GM18519 (cell line): ENCODE results near the gene RGS9BP.
"Not testable (repeated sequence)": the region's sequence is repeated elsewhere in the genome, so short reads cannot be mapped to it uniquely, and the experiment has no call there.

Experiments
- ATAC-seq: cut with Tn5 transposase; IDR thresholded peaks from one replicate; pipeline ENCODE4 v1.9.1; 2021; ENCODE audit warnings: mild to moderate bottlenecking, moderate library complexity; ENCODE audit not compliant: unreplicated experiment, low FRiP score

RGS9BP gene

DNA sequence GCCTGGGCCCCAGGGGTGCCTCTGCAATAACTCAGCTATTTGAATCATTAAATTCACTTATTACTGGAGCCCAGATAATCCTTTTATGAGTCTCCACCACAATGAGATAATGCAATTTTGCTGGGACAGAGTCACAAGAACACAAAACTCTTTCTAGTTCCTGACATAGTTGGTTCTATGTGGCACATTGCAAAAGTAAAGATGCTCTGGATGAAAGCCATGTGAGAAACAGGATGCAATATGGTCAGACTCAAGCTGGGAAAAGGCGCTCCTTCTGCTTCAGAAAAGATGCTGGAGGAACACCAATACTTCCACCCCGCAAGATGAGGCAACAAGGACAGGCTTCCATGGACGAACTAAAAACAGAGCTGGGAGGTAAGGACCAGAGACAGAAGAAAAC lies 6.3 kb upstream of the RGS9BP start:
- ATAC-seq: no peak

DNA sequence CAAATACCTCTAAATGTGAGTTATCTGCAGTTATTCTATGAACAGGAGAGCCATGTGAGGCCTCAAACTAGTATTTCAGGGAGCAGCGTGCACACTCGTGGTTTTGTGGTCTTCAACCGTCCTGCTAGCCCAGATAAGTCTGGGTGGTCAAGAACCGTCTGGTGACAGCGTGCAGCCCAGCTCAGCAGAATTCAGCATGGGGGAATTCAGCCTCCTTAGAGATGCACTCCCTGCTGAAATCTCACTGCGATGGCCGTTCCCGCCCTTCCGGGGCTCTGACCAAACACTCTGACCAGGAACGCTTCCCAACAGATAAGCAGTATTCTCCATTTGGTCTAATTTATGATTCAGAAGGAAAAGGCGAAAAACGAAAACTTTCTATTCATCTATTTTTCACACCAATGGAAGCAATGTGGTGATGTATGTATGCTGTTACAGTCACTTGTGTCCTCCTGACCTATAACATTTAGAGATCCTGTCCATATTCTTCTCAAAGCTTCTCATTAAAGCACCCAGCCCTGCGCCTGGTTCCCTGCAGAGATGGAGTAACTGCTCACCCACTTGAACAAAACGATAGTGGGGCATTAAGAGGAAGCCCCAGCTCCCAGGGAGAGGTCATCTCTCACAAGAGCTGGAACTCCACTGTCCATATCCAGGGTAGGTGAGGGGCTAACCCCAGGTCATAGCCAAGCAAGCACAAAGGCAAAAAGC lies 3.6 kb upstream of the RGS9BP start:
- ATAC-seq: no peak

DNA sequence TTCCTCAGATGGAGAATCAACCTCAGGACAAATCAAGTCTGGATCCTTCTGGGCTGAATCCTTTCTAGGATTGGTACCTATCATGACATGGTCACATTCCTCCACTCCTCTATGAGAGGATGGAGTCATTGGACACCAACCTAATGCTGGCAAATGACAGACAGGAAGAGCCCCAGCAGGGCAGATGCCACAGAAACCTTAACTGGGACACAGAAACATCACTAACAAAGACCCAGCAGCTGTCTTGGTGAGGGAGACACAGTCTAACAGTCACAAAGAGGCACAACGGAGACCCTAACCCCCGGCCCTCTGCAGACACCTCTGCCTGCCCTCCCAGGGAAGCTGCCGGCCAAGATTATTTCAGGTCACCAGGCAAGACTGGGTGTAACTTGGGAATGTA lies 2.8 kb upstream of the RGS9BP start:
- no peak for ATAC-seq

DNA sequence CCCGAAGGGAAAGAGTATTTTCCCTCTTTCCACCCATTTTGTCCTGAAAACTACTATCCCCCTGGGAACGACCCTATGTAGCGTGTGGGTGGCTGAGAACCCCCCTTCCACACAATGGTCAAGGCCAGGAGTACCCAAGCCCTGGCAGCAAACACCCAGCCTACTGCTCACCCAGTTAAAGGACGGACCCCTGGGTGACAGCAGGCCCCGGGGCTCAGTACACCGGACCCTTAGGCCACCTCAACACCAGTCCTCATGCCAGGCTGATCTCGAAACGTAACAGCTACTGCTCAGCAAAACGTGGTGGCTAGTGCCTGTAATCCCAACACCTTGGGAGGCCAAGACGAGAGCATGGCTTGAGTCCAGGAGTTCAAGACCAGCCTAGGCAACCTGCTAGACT lies 2.1 kb upstream of the RGS9BP start:
- ATAC-seq: no peak

DNA sequence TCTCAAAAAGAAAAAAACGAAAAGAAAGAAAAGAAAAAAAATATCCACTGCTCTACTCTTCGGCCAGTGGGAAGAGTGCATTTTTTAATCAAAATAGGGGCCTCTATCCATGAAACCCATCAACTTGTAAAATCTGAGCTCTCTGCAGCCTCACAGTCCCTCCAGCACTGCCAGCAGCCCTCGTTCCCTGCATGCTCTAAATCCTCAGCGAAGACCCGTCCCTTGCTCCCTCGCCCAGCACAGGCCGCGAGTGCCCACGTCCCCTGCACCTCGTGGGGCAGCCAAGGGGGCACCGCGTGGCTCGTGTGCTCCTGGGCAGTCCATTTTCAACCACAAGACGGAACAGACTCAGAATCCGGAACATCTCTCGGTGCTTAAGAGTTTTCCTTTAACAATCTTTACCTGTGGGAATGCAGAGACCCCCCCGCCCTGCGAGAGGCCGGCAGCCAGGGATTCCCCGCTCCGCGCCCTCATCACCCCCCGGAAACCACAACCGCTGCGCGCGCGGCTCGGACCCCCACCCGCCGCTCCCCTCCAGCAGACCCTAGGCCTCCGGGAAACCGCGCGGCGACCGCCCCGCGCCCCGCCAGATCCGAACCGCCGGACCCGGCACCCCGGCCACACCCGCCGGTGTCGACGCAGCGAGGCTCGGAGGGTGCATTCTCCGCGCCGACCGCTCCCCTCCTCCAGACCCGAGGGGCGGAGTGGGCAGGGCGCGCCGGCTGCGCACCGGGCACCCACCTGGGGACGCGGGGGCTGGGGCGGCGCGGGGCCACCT lies 1.3 kb upstream of the RGS9BP start:
- no peak for ATAC-seq

DNA sequence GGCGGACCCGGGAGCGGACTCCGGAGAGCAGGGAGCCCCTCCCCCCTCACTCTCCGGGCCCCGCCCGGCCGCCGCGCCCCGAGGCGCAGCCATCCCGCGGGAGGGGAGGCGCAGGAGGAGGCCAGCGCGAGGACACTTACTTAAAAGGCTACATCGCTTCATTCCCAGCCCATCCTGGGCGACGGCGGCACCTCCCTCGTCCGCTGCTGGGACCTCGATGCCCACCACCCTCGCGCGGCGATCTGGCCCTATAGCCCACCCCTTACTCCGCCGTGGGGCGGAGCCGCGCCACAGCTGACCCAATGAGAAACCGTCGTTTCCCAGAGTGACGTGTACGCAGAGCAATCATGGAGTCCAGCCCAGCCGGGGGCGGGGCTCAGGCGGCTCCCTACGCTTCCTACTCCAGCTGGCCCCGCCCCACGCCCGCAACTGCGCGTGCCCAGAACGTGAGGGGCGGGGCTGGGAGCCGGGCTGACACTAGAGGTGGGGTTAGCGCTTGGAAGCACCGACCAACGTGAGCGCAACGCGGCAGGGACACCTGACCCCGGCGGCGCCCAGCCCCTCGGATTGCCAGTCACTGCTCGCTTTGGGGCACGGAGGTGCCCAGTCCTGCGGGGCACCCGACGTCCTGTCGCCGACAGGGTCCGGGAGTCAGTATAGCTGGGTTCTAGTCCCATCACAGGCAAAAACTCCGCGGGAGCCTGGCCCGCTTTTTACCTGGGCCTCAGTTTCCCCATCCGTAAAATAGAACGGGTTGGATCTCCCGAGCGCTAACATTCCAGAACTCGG lies 523 bp upstream of the RGS9BP start, which contains the start of gene ANKRD27:
TSS of gene ANKRD27 (minus strand) at position 250 of the 789 bp plus-strand sequence. CDS start 16,165 bp downstream, outside the sequence.
- ATAC-seq: peak; percentile 96

DNA sequence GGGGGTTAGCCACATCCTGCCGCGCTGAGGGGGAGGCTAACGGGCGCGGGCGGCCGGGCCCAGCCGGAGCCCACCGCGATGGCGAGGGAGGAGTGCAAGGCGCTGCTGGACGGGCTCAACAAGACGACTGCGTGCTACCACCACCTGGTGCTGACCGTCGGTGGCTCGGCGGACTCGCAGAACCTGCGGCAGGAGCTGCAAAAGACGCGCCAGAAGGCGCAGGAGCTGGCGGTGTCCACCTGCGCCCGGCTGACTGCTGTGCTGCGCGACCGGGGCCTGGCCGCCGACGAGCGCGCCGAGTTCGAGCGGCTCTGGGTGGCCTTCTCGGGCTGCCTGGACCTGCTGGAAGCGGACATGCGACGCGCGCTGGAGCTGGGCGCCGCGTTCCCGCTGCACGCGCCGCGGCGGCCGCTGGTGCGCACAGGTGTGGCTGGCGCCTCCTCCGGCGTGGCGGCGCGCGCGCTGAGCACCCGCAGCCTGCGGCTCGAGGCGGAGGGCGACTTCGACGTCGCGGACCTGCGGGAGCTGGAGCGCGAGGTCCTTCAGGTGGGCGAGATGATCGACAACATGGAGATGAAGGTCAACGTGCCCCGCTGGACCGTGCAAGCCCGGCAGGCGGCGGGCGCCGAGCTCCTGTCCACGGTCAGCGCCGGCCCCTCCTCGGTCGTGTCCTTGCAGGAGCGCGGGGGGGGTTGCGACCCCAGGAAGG lies 692 bp downstream of the RGS9BP start:
- ATAC-seq: no peak

DNA sequence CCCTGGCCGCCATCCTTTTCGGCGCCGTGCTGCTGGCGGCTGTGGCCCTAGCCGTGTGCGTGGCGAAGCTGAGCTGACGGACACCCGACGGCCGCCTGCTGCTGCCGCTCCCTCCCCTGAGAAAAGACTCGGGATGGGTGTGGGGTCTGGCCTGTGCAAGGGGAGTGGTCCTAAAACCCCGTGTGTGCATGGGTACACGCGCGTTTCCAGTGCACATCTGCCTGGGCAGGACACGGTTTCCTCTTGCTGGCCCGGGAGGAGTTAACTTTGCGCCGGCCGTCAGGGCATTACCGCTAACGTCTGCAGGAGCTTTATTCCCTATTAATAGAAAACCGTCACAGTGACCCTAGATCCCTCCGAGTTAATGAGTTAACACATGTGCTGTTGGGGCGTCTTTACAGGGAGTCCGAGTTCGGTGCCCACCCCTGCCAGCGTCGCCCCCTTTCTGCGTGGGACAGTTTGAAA lies 1.3 kb downstream of the RGS9BP start:
- no peak for ATAC-seq

DNA sequence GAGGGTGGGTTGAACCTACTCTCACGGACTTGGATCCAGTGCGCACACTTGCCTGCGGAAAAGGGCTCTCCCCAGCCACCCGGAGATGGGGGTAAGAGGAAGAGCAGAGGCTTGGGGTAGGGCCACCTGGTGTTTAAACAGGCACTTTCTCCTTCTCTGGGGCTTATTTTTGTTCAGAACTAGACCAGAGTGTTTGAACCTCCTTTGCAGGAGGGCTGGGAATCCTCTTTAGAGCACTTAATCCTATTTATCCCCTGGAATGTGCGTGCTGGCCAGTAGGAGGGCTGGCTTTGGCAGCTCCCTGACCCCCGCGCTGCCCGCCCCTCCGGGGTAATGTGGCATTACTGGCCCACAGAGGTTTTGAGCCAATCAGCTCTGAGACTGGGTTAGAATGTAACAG lies 2.0 kb downstream of the RGS9BP start:
- no peak for ATAC-seq

DNA sequence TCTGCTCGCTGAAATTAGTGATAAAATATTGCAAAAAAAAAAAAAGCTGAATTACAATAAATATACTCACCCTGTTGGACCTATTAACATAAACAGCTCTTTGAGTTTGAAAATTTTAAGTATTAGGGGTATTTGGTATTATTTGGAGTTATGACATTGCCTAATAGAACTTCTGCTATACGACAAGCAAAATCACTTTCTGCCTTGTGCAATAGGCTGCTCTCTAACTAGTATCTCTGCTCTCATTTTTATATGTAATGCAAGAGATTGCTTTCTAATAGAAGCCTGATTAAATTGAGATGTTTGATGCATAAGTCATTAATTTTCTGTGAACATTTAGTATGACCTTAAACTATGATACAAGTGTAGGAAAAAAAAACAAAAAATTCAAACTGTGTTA lies 5.3 kb downstream of the RGS9BP start:
- no peak for ATAC-seq

DNA sequence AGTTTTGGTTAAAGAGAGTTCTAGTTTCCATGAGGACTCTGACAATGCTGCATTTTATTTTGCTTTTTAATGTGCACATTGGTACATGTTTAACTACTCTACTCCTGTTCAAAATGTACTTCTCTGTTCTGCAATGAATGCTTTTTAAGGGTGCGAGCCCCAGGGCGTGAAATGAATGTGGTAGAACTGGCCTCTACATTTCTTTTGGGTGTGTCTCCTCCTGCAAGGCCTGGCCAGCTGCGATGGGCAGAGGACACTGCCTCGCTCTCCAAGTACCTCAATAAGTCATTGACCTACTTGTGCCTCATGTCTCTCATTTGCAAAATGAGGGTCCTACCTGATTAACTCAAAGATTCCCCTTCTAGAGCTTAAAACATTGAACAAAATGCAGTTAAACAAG lies 6.7 kb downstream of the RGS9BP start:
- ATAC-seq: no peak

DNA sequence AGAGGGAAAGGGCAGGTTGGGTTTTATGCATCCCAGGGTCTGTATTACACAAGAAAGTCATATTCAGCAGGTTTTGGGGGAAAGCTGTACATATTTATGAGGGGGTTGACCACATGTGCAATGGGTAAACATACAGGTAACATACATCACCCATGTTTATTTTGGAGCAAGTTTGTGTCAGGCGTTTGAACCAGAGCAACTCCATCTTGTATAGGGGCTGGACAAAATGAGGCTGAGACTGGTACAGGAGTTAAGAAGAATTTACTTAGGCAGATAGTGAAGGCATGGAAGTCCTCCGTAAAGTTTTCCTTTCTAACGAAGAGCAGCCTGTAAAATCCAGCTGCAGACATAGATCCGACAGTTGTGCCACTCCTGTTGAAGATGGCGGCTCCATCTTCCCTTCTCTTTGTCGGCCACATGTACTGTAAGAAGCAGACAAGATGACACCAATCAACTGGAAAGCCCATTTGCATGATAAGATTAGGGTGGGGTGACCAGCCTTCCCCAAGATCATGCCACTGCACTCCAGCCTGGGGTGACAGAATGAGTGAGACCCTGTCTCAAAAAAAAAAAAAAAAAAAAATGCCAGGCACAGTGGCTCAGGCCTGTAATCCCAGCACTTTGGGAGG lies 11.3 kb downstream of the RGS9BP start:
- ATAC-seq: no peak

DNA sequence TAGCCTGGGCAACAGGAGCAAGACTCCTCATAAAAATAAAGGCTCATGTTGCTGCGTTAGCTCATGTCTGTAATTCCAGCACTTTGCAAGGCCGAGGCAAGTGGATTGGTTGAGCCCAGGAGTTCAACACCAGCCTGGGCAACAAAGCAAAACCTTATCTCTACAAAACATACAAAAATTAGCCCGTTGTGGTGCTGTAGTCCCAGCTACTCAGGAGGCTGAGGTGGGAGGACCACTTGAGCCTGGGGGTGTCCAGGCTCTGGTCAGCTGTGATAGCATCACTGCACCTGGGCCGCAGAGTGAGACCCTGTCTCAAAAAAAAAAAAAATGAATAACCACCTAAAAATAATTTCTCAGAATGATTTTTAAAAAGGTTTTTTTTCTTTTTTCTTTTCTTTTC lies 12.0 kb downstream of the RGS9BP start:
- ATAC-seq: no peak

DNA sequence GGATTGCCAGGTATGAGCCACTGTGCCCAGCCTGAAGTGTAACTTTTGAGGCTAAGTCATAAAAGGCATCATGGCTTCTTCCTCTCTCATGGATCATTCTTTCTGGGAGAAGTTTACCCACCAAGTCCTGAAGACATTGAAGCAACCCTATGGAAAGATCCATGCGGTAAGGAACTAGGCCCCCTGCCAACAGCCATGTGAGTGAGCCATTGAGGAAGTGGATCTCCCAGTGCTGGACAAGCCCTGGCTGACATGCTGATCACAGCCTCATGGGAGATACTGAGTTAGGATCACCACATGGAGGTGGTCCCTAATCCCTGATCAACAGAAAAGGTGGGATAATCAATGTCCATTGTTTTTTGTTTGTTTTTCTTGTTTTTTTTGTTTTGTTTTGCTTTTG lies 12.7 kb downstream of the RGS9BP start:
- ATAC-seq: no peak

DNA sequence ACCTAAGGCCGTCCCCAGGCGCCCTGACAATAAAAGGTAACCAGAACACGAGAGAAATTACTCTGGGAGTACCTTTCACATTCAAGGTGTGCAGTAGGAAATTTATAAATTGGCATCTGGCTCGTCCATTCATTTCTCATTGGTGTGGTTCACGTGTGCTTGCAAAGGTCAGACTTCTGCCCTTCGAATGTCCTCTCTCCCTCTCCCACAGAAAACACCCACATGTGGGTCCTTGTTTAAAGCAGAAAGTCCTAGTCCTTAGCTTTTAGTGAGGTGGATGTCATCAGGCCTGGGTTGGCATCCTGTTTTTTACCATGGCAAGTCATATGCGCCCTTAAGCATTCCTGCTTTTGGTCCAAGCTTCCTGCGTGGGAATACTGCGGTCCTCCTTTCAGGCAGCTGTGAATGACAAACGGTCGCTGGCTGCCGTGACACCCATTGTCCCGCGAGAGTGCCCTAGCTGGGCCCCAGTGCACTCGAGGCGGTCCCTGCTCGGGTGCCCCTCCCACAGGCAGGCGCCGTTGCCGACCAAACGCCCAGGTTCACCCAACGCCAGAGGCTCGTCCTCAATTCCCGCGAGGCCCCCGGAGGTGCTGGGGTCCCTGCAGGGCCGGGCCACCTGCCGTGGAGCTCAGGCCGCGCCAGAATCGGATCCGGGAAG lies 15.8 kb downstream of the RGS9BP start, which contains the start of gene NUDT19:
TSS of gene NUDT19 (plus strand) at position 531 of the 661 bp plus-strand sequence. CDS start 140 bp downstream, outside the sequence.
- ATAC-seq: peak; percentile 76

DNA sequence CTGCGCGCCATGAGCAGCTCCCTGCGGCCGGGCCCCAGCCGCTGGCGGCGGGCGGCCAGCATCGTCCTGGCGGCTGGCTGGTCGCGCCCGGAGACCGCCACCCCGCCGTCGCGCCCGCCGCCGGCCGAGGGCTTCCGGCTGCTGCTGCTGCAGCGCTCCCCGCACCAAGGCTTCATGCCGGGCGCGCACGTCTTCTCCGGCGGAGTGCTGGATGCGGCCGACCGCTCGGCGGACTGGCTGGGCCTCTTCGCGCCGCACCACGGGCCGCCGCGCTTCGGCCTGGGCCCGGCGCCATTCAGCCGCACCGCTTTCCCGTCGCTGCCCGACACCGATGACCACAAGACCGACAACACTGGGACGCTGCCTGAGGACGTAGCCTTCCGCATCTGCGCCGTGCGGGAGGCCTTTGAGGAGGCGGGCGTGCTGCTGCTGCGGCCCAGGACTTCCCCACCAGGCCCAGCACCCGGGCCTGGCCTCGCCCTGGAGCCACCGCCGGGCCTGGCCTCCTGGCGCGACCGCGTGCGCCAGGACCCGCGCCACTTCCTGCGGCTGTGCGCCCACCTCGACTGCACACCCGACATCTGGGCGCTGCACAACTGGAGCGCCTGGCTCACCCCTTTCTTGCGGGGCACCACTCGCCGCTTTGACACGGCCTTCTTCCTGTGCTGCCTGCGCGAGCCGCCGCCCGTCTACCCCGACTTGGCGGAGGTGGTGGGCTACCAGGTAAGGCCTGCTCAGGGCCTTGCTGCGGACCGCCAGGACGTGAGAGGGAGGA lies 16.5 kb downstream of the RGS9BP start:
- peak; percentile 38 for ATAC-seq

DNA sequence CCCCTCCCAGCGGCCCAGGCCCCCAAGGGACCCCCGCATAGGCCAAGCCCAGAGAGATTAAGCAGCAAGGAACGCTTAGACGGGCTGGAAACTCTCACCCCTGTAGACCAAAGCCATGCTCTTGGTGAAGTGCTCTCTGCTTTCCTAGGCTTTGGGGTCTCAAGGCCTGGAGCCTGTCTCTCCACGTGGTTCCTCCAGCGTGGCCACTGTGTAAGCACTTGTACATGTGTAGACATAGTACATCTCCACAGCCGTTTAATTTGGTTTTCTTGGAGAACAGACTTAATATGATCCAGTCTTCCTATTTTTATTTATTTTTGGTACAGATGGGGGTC lies 17.0 kb downstream of the RGS9BP start:
- ATAC-seq: no peak

DNA sequence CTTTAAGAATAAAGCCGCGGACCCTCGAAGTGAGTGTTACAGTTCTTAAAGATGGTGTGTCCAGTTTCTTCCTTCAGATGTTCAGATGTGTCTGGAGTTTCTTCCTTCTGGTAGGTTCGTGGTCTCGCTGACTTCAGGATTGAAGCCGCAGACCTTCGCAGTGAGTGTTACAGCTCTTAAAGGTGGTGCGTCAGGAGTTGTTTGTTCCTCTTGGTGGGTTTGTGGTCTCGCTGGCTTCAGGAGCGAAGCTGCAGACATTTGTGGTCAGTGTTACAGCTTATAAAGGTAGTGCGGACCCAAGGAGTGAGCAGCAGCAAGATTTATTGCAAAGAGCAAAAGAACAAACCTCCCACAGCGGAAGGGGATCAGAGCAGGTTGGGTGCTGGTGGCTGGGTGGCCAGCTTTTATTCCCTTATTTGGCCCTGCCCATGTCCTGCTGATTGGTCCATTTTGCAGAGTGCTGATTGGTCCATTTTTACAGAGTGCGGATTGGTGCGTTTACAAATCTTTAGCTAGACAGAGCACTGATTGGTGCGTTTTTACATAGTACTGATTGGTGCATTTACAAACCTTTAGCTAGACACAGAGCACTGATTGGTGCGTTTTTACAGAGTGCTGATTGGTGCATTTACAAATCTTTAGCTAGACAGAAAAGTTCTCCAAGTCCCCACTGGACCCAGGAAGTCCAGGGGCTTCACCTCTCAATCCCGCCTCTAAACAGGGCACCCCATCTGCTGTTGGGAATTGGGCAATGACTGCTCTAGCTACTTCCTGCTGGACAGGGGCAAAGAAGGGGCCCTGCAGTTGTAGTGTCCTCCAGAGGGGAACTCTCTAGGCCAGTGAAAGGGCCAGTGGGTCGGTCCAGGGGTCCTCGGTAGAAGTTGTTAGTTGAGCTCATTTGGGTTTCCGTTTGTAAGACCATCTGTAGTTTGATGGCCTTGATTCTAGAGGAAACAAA lies 17.8 kb downstream of the RGS9BP start:
- ATAC-seq: not testable (repeated sequence)
